OCI-LY7 (cell line): ENCODE results near the gene COMMD1. TPM values are rescaled to one million over a fixed set of nuclear protein-coding genes. Genes with fewer than 3 reads are reported as not detected.
"Not testable (repeated sequence)": the region's sequence is repeated elsewhere in the genome, so short reads cannot be mapped to it uniquely, and the experiment has no call there.

Experiments
- BruUV-seq: library from RNA; stranded (reverse); fragments of 400-500 nt; replicated peaks from 2 replicates; lab custom pipeline; 2021; lab: Mats Ljungman, UMichigan
- CTCF ChIA-PET: fragments of 300-600 bp; sonication (Branson Sonifier 250); formaldehyde crosslinking; loops from one replicate; lab custom pipeline; 2022; ENCODE audit warnings: antibody characterized with exemption; ENCODE audit not compliant: unreplicated experiment; lab: Charles Lee
- POLR2A ChIA-PET: fragments of 300-600 bp; sonication (Branson Sonifier 250); formaldehyde crosslinking; loops from one replicate; lab custom pipeline; 2022; ENCODE audit warnings: antibody characterized with exemption; lab: Charles Lee
- DNase-seq: peaks from one replicate; pipeline ENCODE4 v3.0.0-alpha.2; 2015; ENCODE audit warnings: low spot score
- H2AFZ ChIP-seq: fragments of 200-600 bp; sonication (generic), shearing (Covaris generic); 2 replicates; pipeline ENCODE4 v1.6.1; 2014; ENCODE audit warnings: mild to moderate bottlenecking, antibody characterized with exemption, low read length, moderate library complexity
- H3K27ac ChIP-seq: fragments of 200-600 bp; sonication (generic); 2 replicates; pipeline ENCODE4 v1.5.1; 2014; ENCODE audit warnings: mixed run types, low read depth, mild to moderate bottlenecking, moderate library complexity, low read length, inconsistent platforms; ENCODE audit not compliant: poor library complexity, severe bottlenecking
- H3K36me3 ChIP-seq: fragments of 200-600 bp; sonication (generic); 2 replicates; pipeline ENCODE4 v1.6.1; 2014; ENCODE audit warnings: mild to moderate bottlenecking, antibody characterized with exemption, low read length, moderate library complexity, mixed read lengths; ENCODE audit not compliant: insufficient read depth
- H3K4me1 ChIP-seq: fragments of 200-600 bp; sonication (generic); 2 replicates; pipeline ENCODE4 v1.5.1; 2014; ENCODE audit warnings: mild to moderate bottlenecking, low read length; ENCODE audit not compliant: insufficient read depth, poor library complexity, severe bottlenecking
- H3K4me2 ChIP-seq: fragments of 200-600 bp; sonication (generic); 2 replicates; pipeline ENCODE4 v1.6.1; 2014; ENCODE audit warnings: mild to moderate bottlenecking, low read length
- H3K4me3 ChIP-seq: fragments of 200-600 bp; sonication (generic); 2 replicates; pipeline ENCODE4 v1.5.1; 2014; ENCODE audit warnings: mild to moderate bottlenecking, low read depth, low read length; ENCODE audit not compliant: poor library complexity, severe bottlenecking
- H3K79me2 ChIP-seq: fragments of 200-600 bp; sonication (generic); 2 replicates; pipeline ENCODE4 v1.6.1; 2016; ENCODE audit warnings: low read depth, mild to moderate bottlenecking, low read length, moderate library complexity, mixed read lengths; ENCODE audit not compliant: insufficient read depth
- H3K9me2 ChIP-seq: fragments of 200-600 bp; sonication (generic); 2 replicates; pipeline ENCODE4 v1.6.1; 2016; ENCODE audit warnings: mild to moderate bottlenecking, low read length, mixed read lengths; ENCODE audit not compliant: insufficient read depth
- H3K9me3 ChIP-seq: fragments of 200-600 bp; sonication (generic); 2 replicates; pipeline ENCODE4 v1.6.1; 2014; ENCODE audit warnings: mild to moderate bottlenecking, mixed run types, low read length, mixed read lengths
- H4K20me1 ChIP-seq: fragments of 200-600 bp; sonication (generic); 2 replicates; pipeline ENCODE4 v1.6.1; 2014; ENCODE audit warnings: mild to moderate bottlenecking, antibody characterized with exemption, low read length, moderate library complexity, mixed read lengths; ENCODE audit not compliant: insufficient read depth
- CTCF ChIP-seq: fragments of 200-600 bp; sonication (generic); conservative IDR thresholded peaks from 2 replicates; pipeline ENCODE4 v1.5.1; 2014; ENCODE audit warnings: mild to moderate bottlenecking, antibody characterized with exemption, low read length, moderate library complexity, mixed read lengths
- EZH2phosphoT487 ChIP-seq: fragments of 200-600 bp; sonication (generic); IDR thresholded peaks from 2 replicates; pipeline ENCODE4 v1.6.1; 2018; ENCODE audit warnings: low read depth, borderline replicate concordance, mild to moderate bottlenecking, mixed run types, antibody characterized with exemption, low read length, moderate library complexity, mixed read lengths
- intact Hi-C: fragments of 100-400 bp; cut with micrococcal nuclease; formaldehyde crosslinking; loops from one replicate; pipeline ENCODE4 v1.10.0; 2022; ENCODE audit not compliant: unreplicated experiment
- total RNA-seq, 2 experiments: library from RNA; depleted of rRNA in 1 of 2; stranded (reverse); fragments of >200 nt in 1 of 2; shearing (Covaris generic) in 1 of 2; gene quantifications; 2 replicates each; pipeline ENCODE4 v1.2.3, GENCODE V29; 2014 to 2022

Gene COMMD1
- total RNA-seq, 2 experiments from 2014 or later = 22.0 to 22.1 TPM

- BruUV-seq = no TSS peak
- DNase-seq = no peak
- Histone ChIP-seq H3K27ac (no peak overlapping the region), H3K4me2 (no peak overlapping the region), H3K79me2 (peaks cover 13% of the 10 kb centered on the region; the same call in 1 of the 2 replicates), H4K20me1 (no peaks in the 10 kb centered on the region), H3K4me1 (no peaks in the 10 kb centered on the region), H2AFZ (no peak overlapping the region), H3K4me3 (no peak overlapping the region), H3K9me2 (no peaks in the 10 kb centered on the region), H3K9me3 (no peaks in the 10 kb centered on the region), H3K36me3 (peaks cover 100% of the 10 kb centered on the region)
- TF ChIP-seq EZH2phosphoT487 = no peak
- no peak for TF ChIP-seq CTCF
- ChIA-PET CTCF (no interaction called here), POLR2A (no interaction called here)
- intact Hi-C loops = no loop called here
Measured at GRCh38 chr2:61877571-61878245, 27.8 kb upstream of the COMMD1 start.

- no peaks in the 10 kb centered on the region for H3K4me1 ChIP-seq
- no peak overlapping the region for H3K4me3 ChIP-seq
- BruUV-seq = no TSS peak
- CTCF ChIA-PET = no interaction called here
- H3K9me3 ChIP-seq = no peaks in the 10 kb centered on the region
- DNase-seq = no peak
- no peaks in the 10 kb centered on the region for H4K20me1 ChIP-seq
- POLR2A ChIA-PET = interaction anchor here (0.7 kb wide), 1 partner anchor 185 kb away, joined by 5 read pairs; no protein-coding TSS in a partner anchor
- no peak overlapping the region for H3K27ac ChIP-seq
- H3K4me2 ChIP-seq = no peak overlapping the region
- TF ChIP-seq CTCF (no peak), EZH2phosphoT487 (no peak)
- H3K9me2 ChIP-seq = no peaks in the 10 kb centered on the region
- peaks cover 100% of the 10 kb centered on the region for H3K36me3 ChIP-seq
- peaks cover 20% of the 10 kb centered on the region; the same call in 1 of the 2 replicates for H3K79me2 ChIP-seq
- no peak overlapping the region for H2AFZ ChIP-seq
- intact Hi-C loops = no loop called here
Measured at GRCh38 chr2:61878761-61879160, 26.7 kb upstream of the COMMD1 start.

GRCh38 chr2:61879351-61879750 is 26.1 kb upstream of the COMMD1 start:
- H3K4me3 ChIP-seq, CTCF ChIA-PET, BruUV-seq, intact Hi-C loops, H2AFZ ChIP-seq, H3K27ac ChIP-seq, H3K9me2 ChIP-seq, H3K4me1 ChIP-seq, H3K9me3 ChIP-seq, H4K20me1 ChIP-seq, H3K4me2 ChIP-seq, DNase-seq: not testable (repeated sequence)
- POLR2A ChIA-PET = interaction anchor here (0.7 kb wide), 1 partner anchor 186 kb away, joined by 5 read pairs; no protein-coding TSS in a partner anchor
- Histone ChIP-seq H3K36me3 (peaks cover 100% of the 10 kb centered on the region), H3K79me2 (peaks cover 25% of the 10 kb centered on the region; the same call in 1 of the 2 replicates)
